HCT116 (cell line): ENCODE data around the gene STARD6. TPM values are rescaled to one million over a fixed set of nuclear protein-coding genes. Genes with fewer than 3 reads are reported as not detected.
A peak's percentile ranks its signal among the peaks of the same experiment; 100 is the strongest.
"Not testable (repeated sequence)": the region's sequence is repeated elsewhere in the genome, so short reads cannot be mapped to it uniquely, and the experiment has no call there.

Source experiments
- ATAC-seq: fragments of 200-7000 bp; cut with Tn5 transposase; 2 replicates; pipeline ENCODE4 v1.9.1; 2020; ENCODE audit warnings: mild to moderate bottlenecking, moderate library complexity
- BruUV-seq: library from RNA; stranded (reverse); fragments of 400-500 nt; replicated peaks from 2 replicates; lab custom pipeline; 2021; lab: Mats Ljungman, UMichigan
- CTCF ChIA-PET: fragments of 300-600 bp; sonication (Branson Sonifier 250); formaldehyde crosslinking; loops from one replicate; lab custom pipeline; 2021; ENCODE audit warnings: antibody characterized with exemption; lab: Charles Lee
- POLR2A ChIA-PET: fragments of 300-600, 350-600 bp; sonication (Branson Sonifier 250); formaldehyde crosslinking; loops from one replicate; lab custom pipeline; 2021; ENCODE audit warnings: antibody characterized with exemption; lab: Charles Lee
- RAD21 ChIA-PET, 2 experiments: fragments of 300-600 bp; sonication (Branson Sonifier 250); formaldehyde crosslinking; loops; one replicate each; lab custom pipeline; 2023; ENCODE audit warnings: low total read pairs in 2 of 2; ENCODE audit not compliant: uncharacterized antibody in 2 of 2, unreplicated experiment in 2 of 2, low non-redundant PET in 1 of 2; lab: Charles Lee
- DNase-seq: peaks from one replicate; pipeline ENCODE4 v3.0.0-alpha.2; 2010; ENCODE audit warnings: low read depth, low spot score
- H2AFZ ChIP-seq: fragments of 200-600 bp; shearing (Covaris generic), sonication (generic); 2 replicates; pipeline ENCODE4 v1.6.1; 2017; ENCODE audit warnings: low read depth, mixed run types, mixed read lengths, antibody characterized with exemption, low read length; ENCODE audit not compliant: poor library complexity, severe bottlenecking
- H3K27ac ChIP-seq: 2 replicates; pipeline ENCODE4 v1.5.1; 2012; ENCODE audit warnings: low read depth, low read length
- H3K27me3 ChIP-seq: fragments of 200-600 bp; sonication (generic); 2 replicates; pipeline ENCODE4 v1.6.1; 2016; ENCODE audit warnings: mixed run types, low read length, mixed read lengths; ENCODE audit not compliant: insufficient read depth
- H3K36me3 ChIP-seq, 2 experiments: fragments of 200-500 bp in 1 of 2; fragments of 200-600 bp in 1 of 2; sonication (Bioruptor generic) in 1 of 2; sonication (generic) in 1 of 2; 2 replicates each; pipeline versions ENCODE4 v1.5.1 to v1.6.1; 2014 to 2016; ENCODE audit warnings: low read length in 2 of 2, inconsistent platforms in 1 of 2, mixed read lengths in 1 of 2, mixed run types in 1 of 2; ENCODE audit not compliant: insufficient read depth in 2 of 2, control insufficient read depth in 1 of 2
- H3K4me1 ChIP-seq, 2 experiments: fragments of 200-600 bp in 1 of 2; sonication (generic) in 1 of 2; 2 replicates each; pipeline versions ENCODE4 v1.5.1 to v1.6.1; 2012 to 2017; ENCODE audit warnings: low read length in 2 of 2, inconsistent platforms in 1 of 2, mild to moderate bottlenecking in 1 of 2, mixed read lengths in 1 of 2, mixed run types in 1 of 2, moderate library complexity in 1 of 2; ENCODE audit not compliant: insufficient read depth in 2 of 2, control insufficient read depth in 1 of 2
- H3K4me2 ChIP-seq: fragments of 200-600 bp; sonication (generic); 2 replicates; pipeline ENCODE4 v1.6.1; 2017; ENCODE audit warnings: mixed run types, low read length, mixed read lengths
- H3K4me3 ChIP-seq, 2 experiments: fragments of 200-600 bp in 1 of 2; sonication (generic) in 1 of 2; replicated peaks in 1 of 2; 2 replicates each; pipeline ENCODE4 v1.5.1; 2011 to 2016; ENCODE audit warnings: low read length in 2 of 2, control low read depth in 1 of 2, low read depth in 1 of 2, mild to moderate bottlenecking in 1 of 2, mixed read lengths in 1 of 2, mixed run types in 1 of 2
- H3K79me2 ChIP-seq: fragments of 200-600 bp; sonication (generic); 2 replicates; pipeline ENCODE4 v1.6.1; 2017; ENCODE audit warnings: mild to moderate bottlenecking, mixed run types, low read length, moderate library complexity, mixed read lengths; ENCODE audit not compliant: insufficient read depth
- H3K9ac ChIP-seq: fragments of 200-600 bp; sonication (generic); 2 replicates; pipeline ENCODE4 v1.6.1; 2016; ENCODE audit warnings: low read length, mixed read lengths
- H3K9me2 ChIP-seq: fragments of 200-600 bp; sonication (generic), shearing (Covaris generic); 2 replicates; pipeline ENCODE4 v1.6.1; 2017; ENCODE audit warnings: mixed run types, mild to moderate bottlenecking, moderate library complexity; ENCODE audit not compliant: insufficient read depth
- H3K9me3 ChIP-seq, 2 experiments: fragments of 200-500 bp in 1 of 2; fragments of 200-600 bp in 1 of 2; sonication (Bioruptor generic) in 1 of 2; sonication (generic) in 1 of 2; 2 replicates each; pipeline ENCODE4 v1.6.1; 2014 to 2017; ENCODE audit warnings: low read length in 2 of 2, mixed read lengths in 2 of 2, inconsistent platforms in 1 of 2, low read depth in 1 of 2, mild to moderate bottlenecking in 1 of 2, mixed run types in 1 of 2, moderate library complexity in 1 of 2; ENCODE audit not compliant: control insufficient read depth in 1 of 2, insufficient read depth in 1 of 2
- H4K20me1 ChIP-seq: fragments of 200-600 bp; sonication (generic), shearing (Covaris generic); 2 replicates; pipeline ENCODE4 v1.6.1; 2017; ENCODE audit warnings: mixed run types, mild to moderate bottlenecking, moderate library complexity; ENCODE audit not compliant: insufficient read depth
- CBX3 ChIP-seq: IDR thresholded peaks from 2 replicates; pipeline ENCODE4 v1.6.1; 2012; ENCODE audit warnings: low read depth
- CEBPB ChIP-seq: IDR thresholded peaks from 2 replicates; pipeline ENCODE4 v1.6.1; 2012; ENCODE audit warnings: low read depth
- FOSL1 ChIP-seq: IDR thresholded peaks from 2 replicates; pipeline ENCODE4 v1.6.1; 2012; ENCODE audit warnings: low read depth
- JUND ChIP-seq: IDR thresholded peaks from 2 replicates; pipeline ENCODE4 v1.6.1; 2012
- POLR2A ChIP-seq: IDR thresholded peaks from 2 replicates; pipeline ENCODE4 v1.7.0; 2011; ENCODE audit warnings: borderline replicate concordance; ENCODE audit not compliant: insufficient read depth, insufficient read length; ENCODE audit errors: extremely low read depth
- SIN3A ChIP-seq: IDR thresholded peaks from 2 replicates; pipeline ENCODE4 v1.6.1; 2012; ENCODE audit warnings: low read depth
- SRF ChIP-seq: IDR thresholded peaks from 2 replicates; pipeline ENCODE4 v1.6.1; 2012; ENCODE audit warnings: low read depth
- ZFX ChIP-seq: fragments of 450-650 bp; IDR thresholded peaks from 2 replicates; pipeline ENCODE4 v1.6.1; 2017
- intact Hi-C: fragments of 100-400 bp; cut with micrococcal nuclease; formaldehyde crosslinking; loops from 2 replicates; pipeline ENCODE4 v1.10.0; 2022
- total RNA-seq: library from RNA; stranded (reverse); gene quantifications from one replicate; pipeline ENCODE4 v1.2.1, GENCODE V29; 2021; ENCODE audit not compliant: unreplicated experiment
- TF ChIP-seq, protein P1 (sequence below): IDR thresholded peaks from 2 replicates; pipeline ENCODE4 v1.6.1; 2012

Gene STARD6
- total RNA-seq, 1 experiment from 2014 or later, result not detected

DNA sequence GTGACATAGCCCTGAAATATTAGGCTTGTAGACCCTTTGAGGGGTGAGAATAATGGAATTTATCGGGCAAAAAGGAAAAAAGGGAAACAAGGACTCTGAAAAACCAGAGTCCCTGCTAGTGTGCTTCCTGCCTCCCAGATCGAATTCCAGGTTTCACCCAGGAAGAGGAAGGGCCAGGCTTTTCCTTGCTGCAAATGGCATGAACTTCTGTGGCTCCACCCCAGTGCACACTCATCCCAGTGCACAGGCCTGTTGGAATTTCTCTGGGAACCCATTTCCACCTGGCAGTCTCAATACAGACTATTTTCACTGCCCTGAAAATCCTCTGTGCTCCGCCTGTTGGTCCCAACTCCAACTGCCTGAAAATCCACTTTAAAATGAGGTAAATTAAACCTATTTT is 30.0 kb upstream of the STARD6 start:
- H3K9ac ChIP-seq, result peak overlapping the region; percentile 54
- no peaks in the 10 kb centered on the region for H3K27me3 ChIP-seq
- DNase-seq (no peak), ATAC-seq (0 out of 2 replicates have a peak, but pooled peaks have one; percentile 23)
- peak overlapping the region; percentile 75 for H3K27ac ChIP-seq
- H3K4me3 ChIP-seq, result peak overlapping the region; percentile 12 to 43
- intact Hi-C loops, result loop anchor here (5.0 kb wide), 1 partner anchor 115 kb away; no protein-coding TSS in a partner anchor
- ChIA-PET CTCF (no interaction called here), RAD21 (no interaction called here), POLR2A (interaction anchor here (0.9 kb wide), 1 partner anchor 22 kb away, joined by 3 read pairs; no protein-coding TSS in a partner anchor)
- H3K9me3 ChIP-seq, result no peaks in the 10 kb centered on the region
- H3K9me2 ChIP-seq, result no peaks in the 10 kb centered on the region
- BruUV-seq, result no TSS peak
- peak overlapping the region; percentile 76 for H3K4me2 ChIP-seq
- H4K20me1 ChIP-seq, result no peaks in the 10 kb centered on the region
- H2AFZ ChIP-seq, result peak overlapping the region; percentile 22
- H3K36me3 ChIP-seq, result no peaks in the 10 kb centered on the region
- H3K79me2 ChIP-seq, result no peaks in the 10 kb centered on the region
- TF ChIP-seq POLR2A, result no peak
- TF ChIP-seq CEBPB, result no peak
- no peak for TF ChIP-seq ZFX
- TF ChIP-seq SIN3A, result no peak
- no peak for TF ChIP-seq JUND
- TF ChIP-seq FOSL1, result no peak
- TF ChIP-seq, protein P1, sequence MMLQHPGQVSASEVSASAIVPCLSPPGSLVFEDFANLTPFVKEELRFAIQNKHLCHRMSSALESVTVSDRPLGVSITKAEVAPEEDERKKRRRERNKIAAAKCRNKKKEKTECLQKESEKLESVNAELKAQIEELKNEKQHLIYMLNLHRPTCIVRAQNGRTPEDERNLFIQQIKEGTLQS, result no peak
- no peak for TF ChIP-seq CBX3
- TF ChIP-seq SRF, result no peak
- peaks cover 23 to 37% of the 10 kb centered on the region in 2 experiments for H3K4me1 ChIP-seq

DNA sequence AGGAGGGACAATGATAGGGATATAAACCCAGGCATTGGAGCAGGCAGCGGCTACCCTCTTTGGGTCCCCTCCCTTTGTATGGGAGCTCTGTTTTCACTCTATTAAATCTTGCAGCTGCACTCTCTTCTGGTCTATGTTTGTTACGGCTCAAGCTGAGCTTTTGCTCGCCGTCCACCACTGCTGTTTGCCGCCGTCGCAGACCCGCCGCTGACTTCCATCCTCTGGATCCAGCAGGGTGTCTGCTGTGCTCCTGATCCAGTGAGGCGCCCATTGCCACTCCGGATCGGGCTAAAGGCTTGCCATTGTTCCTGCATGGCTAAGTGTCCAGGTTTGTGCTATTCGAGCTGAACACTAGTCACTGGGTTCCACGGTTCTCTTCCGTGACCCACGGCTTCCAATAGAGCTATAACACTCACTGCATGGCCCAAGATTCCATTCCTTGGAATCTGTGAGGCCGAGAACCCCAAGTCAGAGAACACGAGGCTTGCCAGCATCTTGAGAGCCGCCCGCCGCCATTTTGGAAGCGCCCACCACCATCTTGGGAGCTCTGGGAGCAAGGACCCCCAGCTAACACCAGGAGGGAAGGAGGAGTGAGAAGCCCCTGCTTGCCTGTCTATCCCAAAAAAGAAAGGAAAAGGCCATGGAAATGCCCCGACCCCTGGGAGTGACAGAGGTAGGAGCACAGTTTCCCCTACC is 29.3 kb upstream of the STARD6 start:
- peak overlapping the region; percentile 12 to 43; a peak in 2 of 4 replicates for H3K4me3 ChIP-seq
- intact Hi-C loops, result loop anchor here (5.0 kb wide), 1 partner anchor 115 kb away; no protein-coding TSS in a partner anchor
- H3K9ac ChIP-seq, result peak overlapping the region; percentile 54; the same call in 1 of the 2 replicates
- H3K27ac ChIP-seq, result 0 out of 2 replicates have a peak overlapping the region, but pooled peaks have one; percentile 75
- CTCF ChIA-PET, result interaction anchor here (0.7 kb wide), 1 partner anchor 29 kb away, joined by 3 read pairs; the partner anchor contains the start of genes C18orf54 and STARD6
- H3K9me3 ChIP-seq, DNase-seq, H3K79me2 ChIP-seq, H3K27me3 ChIP-seq, H4K20me1 ChIP-seq, BruUV-seq, POLR2A ChIA-PET, RAD21 ChIA-PET, H2AFZ ChIP-seq, H3K9me2 ChIP-seq, H3K36me3 ChIP-seq, ATAC-seq: not testable (repeated sequence)
- peaks cover 23 to 33% of the 10 kb centered on the region in 2 experiments for H3K4me1 ChIP-seq
- H3K4me2 ChIP-seq, result peak overlapping the region; percentile 76
